ENCODE measurements around the gene PRR5L. TPM values are rescaled to one million over a fixed set of nuclear protein-coding genes. Genes with fewer than 3 reads are reported as not detected.
"Not testable (repeated sequence)": the region's sequence is repeated elsewhere in the genome, so short reads cannot be mapped to it uniquely, and the experiment has no call there.

The PRR5L gene
- total RNA-seq, 1 donor from 2014 or later = 8.1 TPM

GRCh38 chr11:36455658-36456111 is 159.6 kb downstream of the PRR5L start:
- intact Hi-C loops (cut with micrococcal nuclease) = no loop called here

GRCh38 chr11:36456156-36456555 is 160.1 kb downstream of the PRR5L start:
- intact Hi-C loops (cut with micrococcal nuclease) = no loop called here

- intact Hi-C loops (cut with micrococcal nuclease) = no loop called here
Measured at GRCh38 chr11:36458129-36458915, 162.2 kb downstream of the PRR5L start.

GRCh38 chr11:36459046-36459445 is 163.0 kb downstream of the PRR5L start:
- intact Hi-C loops (cut with micrococcal nuclease) = no loop called here

GRCh38 chr11:36460220-36460619 is 164.1 kb downstream of the PRR5L start:
- intact Hi-C loops (cut with micrococcal nuclease) = no loop called here

- intact Hi-C loops (cut with micrococcal nuclease) = no loop called here
Measured at GRCh38 chr11:36462321-36462720, 166.2 kb downstream of the PRR5L start.

- intact Hi-C loops (cut with micrococcal nuclease) = no loop called here
Measured at GRCh38 chr11:36463781-36464180, 167.7 kb downstream of the PRR5L start.

- intact Hi-C loops (cut with micrococcal nuclease) = no loop called here
Measured at GRCh38 chr11:36464720-36465119, 168.6 kb downstream of the PRR5L start.

- intact Hi-C loops (cut with micrococcal nuclease) = no loop called here
Measured at GRCh38 chr11:36465449-36466163, 169.5 kb downstream of the PRR5L start.

GRCh38 chr11:36467012-36467411 is 170.9 kb downstream of the PRR5L start:
- intact Hi-C loops (cut with micrococcal nuclease) = no loop called here

- intact Hi-C loops (cut with micrococcal nuclease) = no loop called here
Measured at GRCh38 chr11:36467916-36468315, 171.8 kb downstream of the PRR5L start.

- intact Hi-C loops (cut with micrococcal nuclease) = no loop called here
Measured at GRCh38 chr11:36469063-36469462, 173.0 kb downstream of the PRR5L start.

- intact Hi-C loops (cut with micrococcal nuclease) = no loop called here
Measured at GRCh38 chr11:36469881-36470802, 174.1 kb downstream of the PRR5L start.

GRCh38 chr11:36471577-36471976 is 175.5 kb downstream of the PRR5L start:
- intact Hi-C loops (cut with micrococcal nuclease) = no loop called here

GRCh38 chr11:36475192-36475591 is 179.1 kb downstream of the PRR5L start:
- intact Hi-C loops (cut with micrococcal nuclease) = no loop called here

GRCh38 chr11:36478700-36479329 is 182.7 kb downstream of the PRR5L start:
- intact Hi-C loops (cut with micrococcal nuclease) = loop anchor here (1.0 to 2.0 kb wide), 3 partner anchors 125 to 187 kb away; no protein-coding TSS in a partner anchor

GRCh38 chr11:36480833-36481232 is 184.7 kb downstream of the PRR5L start:
- intact Hi-C loops (cut with micrococcal nuclease) = no loop called here

GRCh38 chr11:36483042-36483441 is 187.0 kb downstream of the PRR5L start:
- intact Hi-C loops (cut with micrococcal nuclease) = not testable (repeated sequence)

- intact Hi-C loops (cut with micrococcal nuclease) = no loop called here
Measured at GRCh38 chr11:36485298-36486002, 189.4 kb downstream of the PRR5L start.

GRCh38 chr11:36487619-36488018 is 191.5 kb downstream of the PRR5L start:
- intact Hi-C loops (cut with micrococcal nuclease) = no loop called here

Measured in T-helper 2 cell treated with Interferon-gamma antibody and Interleukin-4, amounts not matched to agents 100 ng/mL and 5 ng/mL, for 36 hours (primary cell).